Superior temporal gyrus (tissue), 1 donor: ENCODE measurements around the gene ETV7.
"Not testable (repeated sequence)": the region's sequence is repeated elsewhere in the genome, so short reads cannot be mapped to it uniquely, and the experiment has no call there.

ENCODE experiments used
- DNase-seq: peaks from one replicate; pipeline ENCODE4 v3.0.0-alpha.2; 2016; ENCODE audit errors: extremely low spot score

The ETV7 gene

GRCh38 chr6:36364061-36364635, 23.3 kb downstream of the ETV7 start:
- not testable (repeated sequence) for DNase-seq

DNA sequence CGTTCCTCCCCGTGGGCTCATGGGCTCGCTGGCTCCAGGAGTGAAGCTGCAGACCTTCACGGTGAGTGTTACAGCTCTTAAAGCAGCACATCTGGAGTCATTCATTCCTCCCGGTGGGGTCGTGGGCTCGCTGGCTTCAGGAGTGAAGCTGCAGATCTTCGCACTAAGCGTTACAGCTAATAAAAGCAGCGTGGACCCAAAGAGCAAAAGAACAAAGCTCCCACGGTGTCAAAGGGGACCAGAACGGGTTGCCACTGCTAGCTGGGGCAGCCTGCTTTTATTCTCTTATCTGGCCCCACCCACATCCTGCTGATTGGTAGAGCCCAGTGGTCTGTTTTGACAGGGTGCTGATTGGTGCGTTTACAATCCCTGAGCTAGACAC, 24.1 kb downstream of the ETV7 start:
- not testable (repeated sequence) for DNase-seq

DNA sequence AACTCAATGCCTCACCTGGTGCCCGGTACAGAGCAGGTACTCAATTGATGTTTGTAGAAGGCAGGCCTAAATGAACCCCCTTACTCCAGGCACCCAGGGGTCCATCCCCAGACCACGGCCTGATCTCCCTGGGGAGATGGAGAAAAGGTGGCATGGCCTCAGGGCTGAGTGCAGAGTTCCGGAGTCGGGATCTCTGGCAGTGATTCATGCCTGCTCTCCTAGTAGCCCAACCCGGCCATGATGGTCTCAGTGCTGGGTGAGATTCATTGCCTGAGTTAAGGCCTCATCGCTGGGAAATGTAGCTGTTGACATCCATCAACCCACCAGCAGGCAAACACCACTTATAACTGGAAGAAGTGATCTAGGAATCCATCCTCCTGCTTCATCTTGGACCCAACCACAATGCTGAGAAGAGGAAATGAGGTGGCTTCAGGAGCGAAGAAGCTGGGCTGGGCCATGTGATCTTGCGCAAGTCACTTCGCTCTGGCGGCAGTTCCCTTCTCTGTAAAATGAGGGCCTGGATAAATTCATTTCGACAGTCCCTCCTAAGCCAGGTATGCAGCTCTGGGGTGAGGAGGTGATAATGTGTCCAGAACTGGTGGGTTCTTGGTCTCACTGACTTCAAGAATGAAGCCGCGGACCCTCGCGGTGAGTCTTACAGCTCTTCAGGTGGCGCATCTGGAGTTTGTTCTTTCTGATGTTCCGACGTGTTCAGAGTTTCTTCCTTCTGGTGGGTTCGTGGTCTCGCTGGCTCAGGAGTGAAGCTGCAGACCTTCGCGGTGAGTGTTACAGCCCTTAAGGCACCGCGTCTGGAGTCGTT, 24.7 kb downstream of the ETV7 start:
- no peak for DNase-seq

DNA sequence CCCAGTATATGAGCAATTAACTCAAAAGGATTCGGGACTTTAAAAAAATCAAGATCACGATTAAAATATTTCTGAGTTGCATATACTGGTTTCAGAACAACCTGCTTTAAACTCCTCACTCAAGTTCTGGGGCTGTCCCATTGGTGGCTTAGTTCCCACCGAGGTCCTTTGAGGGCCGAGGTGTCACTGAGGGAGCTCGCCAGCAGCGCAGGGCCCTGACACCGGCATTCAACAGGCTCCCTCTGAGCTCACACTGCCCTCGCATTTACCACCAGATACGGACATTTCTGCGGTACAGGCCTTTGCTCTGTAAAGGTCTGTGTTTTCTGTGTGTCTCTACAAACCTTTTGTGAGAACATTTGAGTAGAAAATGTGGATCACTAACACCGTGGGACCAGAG, 26.4 kb downstream of the ETV7 start:
- no peak for DNase-seq

DNA sequence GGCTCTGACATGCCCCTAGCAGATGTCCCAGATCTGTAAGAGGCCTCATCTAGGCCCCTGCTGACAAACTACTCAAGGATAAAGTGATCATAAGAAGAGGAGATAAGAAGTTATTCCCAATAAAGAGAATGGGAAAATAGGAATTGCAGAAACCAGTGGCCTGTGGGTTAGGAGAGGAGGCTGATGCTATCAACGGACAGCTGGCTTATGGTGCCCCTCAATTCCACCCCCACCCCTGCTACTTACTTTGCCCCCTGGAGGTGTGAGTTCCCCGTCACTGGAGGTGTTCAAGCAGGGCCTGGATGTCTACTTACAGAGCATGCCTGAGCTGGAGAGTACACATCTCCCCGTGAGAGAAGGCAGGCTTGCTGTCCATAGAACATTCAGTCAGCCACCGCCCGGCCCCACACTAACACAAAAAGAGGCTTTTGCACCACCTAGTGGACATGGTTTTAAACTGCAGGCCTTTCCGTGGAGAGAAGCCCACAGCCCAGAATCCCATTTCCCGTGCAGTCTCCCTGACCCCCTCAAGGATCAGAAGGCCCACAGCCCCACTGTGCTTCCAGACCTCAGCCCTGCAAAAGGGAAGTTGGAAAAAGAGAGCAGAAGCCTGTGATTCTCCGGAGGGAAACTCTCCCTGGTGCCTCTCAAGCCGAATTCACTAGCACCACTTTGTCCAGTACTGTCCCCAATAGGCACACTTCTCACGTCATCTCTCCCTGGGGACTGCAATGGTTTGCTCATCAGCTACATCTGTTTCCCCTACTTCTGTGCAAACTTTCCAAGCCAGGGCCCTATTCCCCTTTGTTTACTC, 27.0 kb downstream of the ETV7 start:
- peak; percentile 95 for DNase-seq

- peak; percentile 84 for DNase-seq
Measured at GRCh38 chr6:36358226-36358915, 29.1 kb downstream of the ETV7 start.

- DNase-seq = no peak
Measured at GRCh38 chr6:36357872-36358225, 29.6 kb downstream of the ETV7 start.

DNA sequence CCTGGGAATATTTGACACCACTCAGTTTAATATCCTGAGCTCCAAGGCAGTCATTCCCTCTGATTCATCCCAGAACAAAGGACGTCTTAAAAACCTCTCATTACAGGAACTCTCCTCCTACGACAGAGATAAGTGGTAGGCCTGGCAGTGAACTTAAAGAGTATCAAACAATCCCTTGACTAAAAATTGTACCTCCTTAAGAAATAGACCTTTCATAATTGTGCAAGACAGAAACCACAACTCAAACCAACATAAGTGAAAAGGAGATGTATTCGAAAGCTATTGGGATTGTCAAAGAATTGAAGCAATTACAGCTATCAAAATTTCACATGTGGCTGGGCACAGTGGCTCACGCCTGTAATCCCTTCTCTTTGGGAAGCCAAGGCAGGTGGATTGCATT, 31.6 kb downstream of the ETV7 start:
- DNase-seq = no peak

- DNase-seq = no peak
Measured at GRCh38 chr6:36353411-36353915, 34.0 kb downstream of the ETV7 start.

GRCh38 chr6:36352477-36353157, 34.9 kb downstream of the ETV7 start:
- no peak for DNase-seq

DNA sequence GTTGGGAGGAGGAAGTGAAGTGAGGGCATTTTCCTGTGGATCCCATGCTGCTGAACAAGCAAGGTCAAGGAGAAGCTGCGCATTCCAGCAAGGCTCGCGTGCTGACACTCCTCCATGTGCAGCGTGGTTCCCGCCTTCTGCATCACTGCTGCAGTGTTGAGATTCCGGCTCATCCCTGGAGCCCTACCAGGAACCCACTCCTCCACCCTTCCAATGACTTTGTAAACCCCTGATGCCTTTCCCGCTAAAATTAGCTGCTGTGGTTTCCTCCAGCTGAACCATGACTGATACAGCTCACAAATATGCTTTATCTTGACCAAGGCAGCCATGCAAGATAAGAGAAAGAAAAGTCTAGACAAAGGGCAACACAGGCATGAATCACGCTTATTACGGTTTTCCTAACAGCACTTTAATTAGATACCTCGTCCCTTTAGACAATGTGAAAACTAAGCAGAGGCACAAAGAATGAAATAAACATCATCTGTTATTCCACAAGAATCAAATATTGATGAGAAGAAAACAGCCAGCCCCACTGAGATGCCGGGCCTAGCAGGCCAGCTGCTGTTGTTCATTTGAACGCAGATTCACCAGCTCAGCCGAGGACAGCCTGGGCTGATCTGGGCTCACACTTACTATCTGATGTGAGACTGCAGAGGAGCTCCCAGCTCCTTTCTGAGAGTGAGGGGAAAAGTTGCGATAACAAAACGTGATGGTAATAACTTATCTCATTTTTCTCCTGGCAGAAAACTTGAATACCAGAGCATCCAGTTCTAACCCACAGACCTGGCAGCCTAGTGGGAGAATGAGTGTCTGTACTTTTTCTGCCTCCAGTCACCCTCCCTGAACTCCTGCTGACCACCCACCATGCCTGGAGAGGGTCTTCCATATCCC, 36.5 kb downstream of the ETV7 start:
- no peak for DNase-seq

- DNase-seq = no peak
Measured at GRCh38 chr6:36350082-36350481, 37.4 kb downstream of the ETV7 start.

DNA sequence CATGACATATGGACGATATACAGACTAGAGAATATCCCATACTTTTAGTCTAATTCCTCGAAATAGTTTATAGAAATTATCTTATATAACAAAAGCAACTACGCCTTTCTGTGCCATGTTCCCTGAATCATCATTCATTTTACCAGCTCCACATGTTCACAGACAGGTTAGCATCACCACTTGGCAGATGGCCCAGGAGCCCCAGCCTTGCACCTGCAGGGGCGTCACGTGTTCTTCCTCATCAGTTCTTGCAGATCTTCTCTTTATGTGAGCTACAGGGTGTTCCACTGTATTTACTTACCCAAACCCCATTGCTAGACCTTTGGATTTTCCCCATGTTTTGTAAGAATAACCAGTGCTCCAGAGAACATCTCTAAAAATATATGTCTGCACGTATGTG, 38.2 kb downstream of the ETV7 start:
- DNase-seq = no peak

DNA sequence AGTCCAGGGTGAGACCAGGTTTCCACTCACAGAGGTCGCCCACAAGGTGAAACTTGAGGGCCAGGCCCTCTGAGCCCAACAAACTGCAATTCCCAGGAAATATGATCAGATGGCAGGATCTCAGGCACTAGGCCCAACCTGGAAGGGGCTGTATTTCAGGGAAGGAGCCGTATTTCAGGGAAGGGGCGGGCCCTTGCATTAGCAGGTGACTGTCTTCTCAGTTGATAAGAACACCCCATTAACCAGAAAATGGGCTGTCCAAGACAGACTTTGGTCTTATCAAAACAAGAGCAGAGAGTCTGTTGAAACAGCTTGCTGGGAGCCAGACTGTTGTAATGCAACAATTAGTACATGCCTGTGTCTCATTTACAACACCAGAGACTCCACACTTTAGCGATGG, 39.8 kb downstream of the ETV7 start:
- no peak for DNase-seq

DNA sequence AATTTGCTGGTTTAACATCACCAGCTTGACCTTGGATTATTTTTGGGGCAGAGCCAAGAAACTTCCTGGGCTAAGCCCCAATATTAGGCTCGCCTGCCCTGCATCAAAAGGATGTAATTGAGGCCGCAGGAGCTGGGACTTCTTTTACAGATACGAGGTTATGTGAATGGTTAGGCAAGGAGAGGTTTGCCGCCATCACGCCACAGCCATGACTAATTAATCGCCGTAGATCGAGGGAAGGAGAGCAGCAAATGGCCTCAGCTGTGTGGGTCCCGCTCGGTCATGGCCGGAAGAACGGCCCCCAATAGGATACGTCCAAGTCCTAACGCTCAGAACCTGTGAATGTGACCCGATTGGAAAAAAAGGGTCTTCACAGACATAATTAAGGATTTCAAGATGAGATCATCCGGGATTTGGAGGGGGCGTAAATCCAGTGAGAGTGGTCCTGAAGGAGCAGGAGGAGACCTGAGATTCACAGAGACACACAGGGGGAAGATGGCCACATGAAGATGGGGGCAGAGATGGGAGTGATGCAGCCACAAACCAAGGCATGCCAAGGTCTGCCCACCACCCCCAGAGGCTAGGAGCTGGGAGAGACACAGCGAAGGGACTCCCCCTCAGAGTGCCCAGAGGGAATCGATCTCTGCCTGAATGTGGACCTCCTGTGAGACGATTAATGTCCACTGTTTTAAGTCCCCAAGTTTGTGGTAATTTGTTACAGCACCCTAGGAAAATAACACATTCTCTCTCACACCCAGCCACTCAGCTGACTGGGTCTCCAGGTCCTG, 40.8 kb downstream of the ETV7 start:
- no peak for DNase-seq

- DNase-seq = no peak
Measured at GRCh38 chr6:36345681-36346466, 41.6 kb downstream of the ETV7 start.

GRCh38 chr6:36343109-36343680, 44.3 kb downstream of the ETV7 start:
- DNase-seq = no peak
